CD4-positive, alpha-beta T cell treated with Interferon gamma for 1 hour (primary cell): ENCODE results near the gene CYSRT1.
A peak's percentile ranks its signal among the peaks of the same experiment; 100 is the strongest.

Source experiments
- DNase-seq: peaks from one replicate; pipeline ENCODE4 v3.0.0-alpha.2; 2020

Gene CYSRT1

DNA sequence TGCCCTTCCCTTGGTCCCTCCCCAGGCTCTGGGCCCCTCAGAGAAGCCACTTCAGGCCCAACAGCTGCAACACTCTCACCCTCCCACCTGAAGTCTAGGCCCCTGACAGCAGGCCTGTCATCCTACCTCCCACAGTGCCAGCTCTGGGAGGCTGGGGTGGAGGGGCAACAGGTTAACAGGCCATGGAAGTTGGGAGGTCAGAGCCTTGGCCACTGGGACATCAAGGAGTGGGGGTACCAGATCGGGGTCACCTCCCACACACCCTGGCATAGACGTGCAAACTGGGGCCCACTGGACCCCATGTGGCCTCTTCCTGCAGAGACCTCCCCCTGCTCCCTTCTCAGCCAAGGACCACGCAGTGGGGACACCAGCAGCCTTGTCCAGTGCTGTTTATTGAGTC is 33.7 kb upstream of the CYSRT1 start:
- no peak for DNase-seq

DNA sequence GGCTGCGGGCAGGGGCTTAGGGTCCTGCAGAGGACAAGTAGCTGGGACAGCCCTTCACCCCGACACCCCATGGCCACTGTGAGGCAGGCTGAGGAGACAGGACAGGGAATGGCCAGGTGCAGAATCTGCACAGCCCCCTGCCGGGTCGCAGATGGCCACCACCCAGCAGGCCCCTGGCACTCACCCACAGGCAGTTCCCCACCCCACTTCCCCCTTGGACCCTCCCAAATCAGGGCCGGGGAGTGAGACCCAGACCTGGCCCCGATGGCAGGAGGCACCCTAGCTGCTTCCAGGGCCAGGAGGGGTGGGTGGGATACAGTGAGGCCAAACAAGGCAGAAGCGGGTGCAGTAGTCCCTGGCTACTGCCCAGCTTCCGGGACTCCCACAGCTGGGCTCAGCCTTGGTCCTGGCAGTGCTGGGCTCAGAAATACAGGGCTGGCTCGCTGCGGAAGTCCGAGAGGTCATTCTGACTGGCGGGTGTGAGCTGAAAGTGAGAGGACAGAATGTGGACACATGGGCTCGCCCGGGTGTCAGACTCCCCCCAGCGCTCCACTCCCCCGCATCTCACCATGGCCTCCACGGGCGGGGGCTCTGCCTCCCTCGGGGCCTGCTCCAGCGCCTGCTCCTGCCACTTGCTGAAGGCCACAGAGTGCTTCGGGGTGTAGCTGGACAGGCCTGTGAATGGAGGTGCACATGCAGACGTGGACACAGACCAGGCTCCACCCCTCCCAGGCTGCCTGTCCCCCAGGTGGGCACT is 33.1 kb upstream of the CYSRT1 start:
- no peak for DNase-seq

DNA sequence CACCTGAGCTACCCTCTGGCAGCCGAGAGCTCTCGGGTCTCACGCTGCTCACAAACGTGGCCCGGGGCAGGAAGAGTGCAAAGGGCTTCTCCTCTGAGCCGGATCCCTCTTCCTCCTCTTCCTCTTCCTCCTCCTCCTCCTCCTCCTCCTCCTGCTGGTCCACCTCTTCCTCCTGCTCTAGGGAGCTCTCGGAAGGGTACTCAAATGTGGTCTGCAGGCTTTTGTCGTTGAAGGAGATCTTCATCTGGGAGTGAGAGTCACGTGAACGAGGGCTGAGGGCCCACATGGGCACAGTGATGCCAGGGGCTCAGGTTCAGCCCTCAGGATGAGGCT is 32.6 kb upstream of the CYSRT1 start:
- no peak for DNase-seq

DNA sequence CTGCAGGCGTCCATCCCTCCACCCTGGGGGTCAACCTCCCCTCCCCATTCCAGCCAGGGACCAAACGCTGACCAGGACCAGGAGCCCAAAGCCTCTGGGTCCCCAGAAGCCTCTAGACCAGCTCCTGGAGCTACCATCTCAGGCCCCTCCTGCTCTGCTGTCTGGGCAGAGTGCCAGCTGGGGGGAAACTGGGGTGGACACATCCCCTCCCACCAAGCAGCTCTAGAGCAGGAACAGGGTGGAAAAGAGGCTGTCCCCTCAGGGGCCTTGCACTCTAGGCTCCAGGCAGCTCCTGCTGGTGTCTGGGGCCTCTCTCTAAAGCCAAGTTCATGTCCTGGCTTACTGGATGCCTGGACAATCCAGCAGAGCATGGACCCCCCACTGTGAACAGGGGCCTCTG is 32.1 kb upstream of the CYSRT1 start:
- DNase-seq = no peak

DNA sequence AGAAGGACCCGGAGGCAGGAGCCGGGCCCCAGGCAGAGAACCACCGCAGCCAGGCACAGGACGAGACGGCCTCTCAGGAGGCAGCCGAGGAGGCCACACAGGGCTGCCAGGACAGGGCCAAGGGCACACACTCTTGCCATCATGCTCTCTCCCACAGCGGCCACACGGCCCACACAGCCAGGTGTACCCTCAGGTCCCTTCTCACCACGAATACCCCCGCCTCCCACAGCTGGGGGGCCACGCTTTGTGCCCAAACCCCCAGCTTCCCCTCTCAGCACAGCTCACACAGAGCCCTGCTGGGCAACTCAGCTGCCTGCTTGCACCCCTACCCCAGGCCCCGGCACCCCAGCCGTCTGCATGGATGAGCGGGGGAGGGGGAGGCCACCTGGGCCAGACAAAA is 31.2 kb upstream of the CYSRT1 start:
- DNase-seq = no peak

DNA sequence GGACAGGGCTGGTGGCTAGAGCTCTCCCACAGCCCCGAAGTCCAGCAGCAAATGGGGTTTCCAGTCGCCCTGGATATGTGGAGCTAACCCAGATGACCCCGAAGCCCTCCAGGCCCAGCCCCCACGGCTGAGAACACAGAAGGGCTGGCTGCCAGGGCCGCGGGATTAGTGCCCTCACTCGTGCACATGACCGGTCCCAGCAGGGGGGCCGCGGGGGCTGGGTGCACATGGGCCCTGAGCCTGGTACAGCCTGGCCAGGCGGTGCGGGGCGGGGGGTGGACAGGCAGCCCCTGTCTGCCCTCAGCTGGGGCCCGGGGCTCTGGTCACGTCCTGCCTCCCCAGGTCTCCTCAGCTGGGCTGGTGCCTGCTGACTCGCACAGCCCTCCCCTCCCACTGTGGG is 30.6 kb upstream of the CYSRT1 start:
- no peak for DNase-seq

DNA sequence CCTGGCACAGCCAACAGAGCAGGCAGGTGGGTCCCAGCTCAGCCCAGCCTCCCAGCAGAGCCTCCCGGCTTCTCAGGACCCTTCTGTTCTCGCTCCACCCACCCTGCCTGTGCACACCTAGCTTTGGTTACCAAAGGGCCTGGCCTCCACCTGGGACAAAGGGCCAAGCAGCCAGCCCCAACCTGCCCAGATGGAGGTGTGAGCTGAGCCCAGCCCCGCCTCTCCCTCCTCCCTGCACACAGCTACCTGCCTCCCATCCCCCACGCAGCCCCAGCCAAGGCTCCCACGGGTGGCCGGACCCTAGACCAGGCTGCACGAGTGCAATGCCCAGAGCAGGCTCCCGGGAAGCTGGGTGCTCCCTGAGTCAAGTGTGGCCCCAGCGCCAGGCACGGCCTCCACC is 30.1 kb upstream of the CYSRT1 start:
- no peak for DNase-seq

DNA sequence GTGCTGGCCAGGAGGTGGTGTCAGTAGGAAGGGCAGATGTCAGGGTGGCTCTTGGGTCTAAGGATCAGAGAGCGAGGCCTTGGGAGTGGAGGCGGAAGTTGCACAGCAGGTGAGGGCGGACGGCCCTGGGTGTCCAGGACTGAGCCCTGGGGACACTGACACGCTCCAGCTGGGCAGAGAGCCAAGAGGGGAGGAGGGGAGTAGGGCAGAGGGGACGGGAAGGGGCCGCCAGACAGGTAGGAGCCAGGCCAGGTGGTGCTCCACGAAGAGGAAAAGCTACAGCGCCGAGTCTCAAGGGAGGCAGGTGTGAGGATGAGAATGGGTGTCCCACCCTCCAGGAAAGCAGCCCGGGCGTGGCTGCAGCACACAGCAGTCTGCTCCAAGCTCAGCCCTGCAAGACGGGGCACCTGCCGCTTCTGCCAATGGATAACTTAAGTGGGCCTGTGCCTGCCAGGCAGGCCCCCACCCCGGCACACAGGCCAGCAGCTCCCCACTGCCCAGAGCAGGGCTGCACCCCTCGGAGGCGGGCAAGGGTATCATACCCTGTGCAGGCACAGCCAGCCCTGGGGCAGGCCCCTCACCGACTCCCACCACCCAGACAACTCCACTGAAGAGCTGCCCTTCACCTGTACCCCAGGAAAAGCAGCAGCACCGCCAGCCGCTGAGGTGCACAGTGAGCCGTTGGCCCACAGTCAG is 29.3 kb upstream of the CYSRT1 start:
- no peak for DNase-seq

DNA sequence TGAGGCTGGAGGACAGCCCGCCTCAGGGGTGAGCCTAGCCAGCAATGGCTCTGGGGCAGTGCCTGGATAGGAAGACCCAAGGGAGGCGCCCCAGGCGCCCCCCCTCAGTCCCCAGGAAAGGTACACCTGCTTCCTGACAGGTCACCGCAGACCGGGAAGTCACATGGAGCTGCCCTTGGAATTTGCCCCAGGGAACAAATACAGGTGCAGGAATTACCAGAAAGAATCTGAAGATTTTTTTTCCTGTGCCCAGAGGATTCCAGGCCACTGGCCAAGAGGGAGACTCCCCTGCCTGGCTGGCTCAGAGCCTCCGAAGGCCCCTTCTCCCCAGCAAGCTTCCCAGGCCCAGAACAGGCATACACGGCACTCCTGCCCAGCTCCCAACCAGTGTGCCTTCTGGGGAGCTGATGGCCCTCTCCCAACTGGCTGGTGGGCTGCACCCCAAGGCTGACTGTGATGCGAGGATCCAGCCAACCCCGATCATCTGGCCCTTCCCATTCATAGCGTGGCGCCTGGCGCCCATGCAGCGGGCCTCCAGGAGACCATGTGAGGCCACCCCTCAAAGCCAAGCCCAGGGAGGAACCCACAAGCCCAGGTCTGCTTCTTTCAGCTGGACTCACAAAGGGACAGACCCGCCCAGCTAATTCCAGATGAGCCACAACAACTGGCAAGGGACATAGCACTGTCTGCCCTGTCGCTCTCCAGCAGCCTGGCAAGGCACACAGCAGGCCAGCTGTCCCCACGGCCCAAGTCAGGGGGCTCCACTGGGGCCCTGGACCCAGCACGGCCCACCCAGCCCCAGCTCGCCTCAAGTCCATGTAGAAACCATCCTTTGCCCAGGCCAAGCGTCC is 26.7 kb upstream of the CYSRT1 start:
- no peak for DNase-seq

DNA sequence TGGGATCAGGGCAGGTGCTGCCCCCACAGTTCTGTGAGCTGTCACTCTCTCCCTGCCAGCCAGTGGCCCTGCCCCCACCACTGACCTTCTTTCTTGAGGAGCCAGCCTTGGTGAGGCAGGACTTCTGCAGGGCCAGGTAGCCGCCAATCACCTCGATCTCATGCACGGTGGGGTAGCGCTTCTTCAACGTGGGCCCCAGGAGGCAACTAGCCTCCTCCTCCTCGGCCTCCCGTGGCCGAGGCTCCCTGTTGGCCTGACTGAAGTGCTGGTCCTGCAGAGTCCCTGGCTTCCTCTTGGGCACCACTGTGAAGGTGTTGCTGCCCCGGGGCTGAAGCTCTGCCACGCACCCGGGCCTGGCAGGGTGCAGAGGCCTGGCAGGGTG is 26.1 kb upstream of the CYSRT1 start:
- DNase-seq = no peak

DNA sequence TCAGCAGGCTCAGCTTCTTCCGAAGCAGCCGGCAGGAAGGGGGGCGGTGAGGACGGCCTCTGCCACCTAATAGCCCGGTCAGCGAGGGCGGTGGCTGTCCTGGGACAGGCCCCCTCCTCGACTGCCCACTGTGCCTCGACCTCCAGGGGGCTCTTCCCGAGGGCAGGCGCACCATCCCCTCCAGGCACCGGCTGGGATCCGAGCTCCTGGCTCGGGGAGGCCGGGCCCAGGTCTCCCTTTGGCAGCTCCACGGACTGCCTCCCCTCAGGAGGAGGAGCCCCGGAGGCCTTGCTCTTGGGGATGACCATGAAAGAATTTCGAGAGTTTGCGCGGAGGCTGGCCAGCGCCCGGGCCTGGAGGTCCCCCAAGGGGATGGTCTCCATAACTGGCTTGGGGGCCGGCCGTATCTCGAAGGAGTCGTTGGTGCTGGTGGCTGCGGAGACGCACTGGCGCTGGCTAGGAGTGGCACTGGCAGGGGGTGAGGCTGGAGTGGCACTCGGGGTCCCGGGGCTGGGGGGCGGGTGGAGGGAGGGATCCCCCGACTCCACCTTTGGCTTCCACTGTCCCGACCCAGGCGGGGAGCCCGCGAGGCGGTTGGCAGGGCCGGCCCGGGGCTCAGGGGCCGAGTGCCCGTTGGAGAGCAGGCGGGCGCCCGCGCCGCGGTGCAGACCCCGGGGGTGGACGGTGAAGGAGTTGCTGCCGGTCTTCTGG is 25.4 kb upstream of the CYSRT1 start:
- DNase-seq = no peak

DNA sequence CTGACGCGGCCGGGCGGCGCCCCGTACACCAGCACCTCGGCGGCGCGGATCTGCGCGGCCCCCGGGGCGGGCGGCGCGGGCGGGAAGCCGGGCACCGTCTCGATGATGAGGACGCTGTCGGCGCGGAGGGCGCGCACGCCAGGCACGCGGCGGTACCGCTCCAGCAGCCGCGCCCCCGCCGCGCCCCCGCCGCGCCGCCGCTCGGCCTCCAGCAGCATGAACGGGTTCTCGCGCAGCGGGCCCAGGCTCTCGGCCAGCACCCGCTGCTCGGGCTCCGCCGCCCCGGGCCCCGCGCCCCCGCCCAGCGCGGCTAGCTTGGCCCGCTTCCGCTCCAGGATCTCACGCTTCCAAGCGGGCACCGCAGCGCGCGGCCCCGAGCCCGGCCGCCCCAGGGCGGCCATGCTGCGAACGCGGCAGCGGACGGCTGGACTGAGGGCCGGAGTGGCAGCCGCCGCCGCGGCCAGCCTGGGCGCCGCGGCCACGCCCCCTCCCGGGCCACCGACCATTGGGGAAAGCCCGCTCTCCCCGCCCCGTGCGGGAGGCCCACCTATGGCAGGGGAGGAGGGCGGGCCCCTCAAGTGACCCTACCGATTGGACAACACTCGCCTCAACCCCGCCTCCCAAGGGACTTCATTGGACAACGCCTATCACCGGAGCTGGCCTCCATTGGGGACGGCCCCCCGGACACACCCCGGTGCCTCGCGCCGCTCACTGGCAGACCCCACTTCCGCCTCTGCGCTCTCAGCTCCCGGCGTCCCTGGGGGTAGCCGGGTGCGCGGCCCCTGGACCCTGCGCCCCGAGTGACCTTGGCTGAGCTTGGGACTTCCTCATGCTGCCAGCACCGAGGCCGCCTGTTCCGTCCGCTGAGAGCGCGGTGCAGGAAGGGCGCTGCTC is 24.4 kb upstream of the CYSRT1 start, which contains the start of gene TPRN:
TSS of gene TPRN (minus strand) at position 431 of the 894 bp plus-strand sequence. CDS start at position 401, 30 bp downstream.
- peak; percentile 98 for DNase-seq

DNA sequence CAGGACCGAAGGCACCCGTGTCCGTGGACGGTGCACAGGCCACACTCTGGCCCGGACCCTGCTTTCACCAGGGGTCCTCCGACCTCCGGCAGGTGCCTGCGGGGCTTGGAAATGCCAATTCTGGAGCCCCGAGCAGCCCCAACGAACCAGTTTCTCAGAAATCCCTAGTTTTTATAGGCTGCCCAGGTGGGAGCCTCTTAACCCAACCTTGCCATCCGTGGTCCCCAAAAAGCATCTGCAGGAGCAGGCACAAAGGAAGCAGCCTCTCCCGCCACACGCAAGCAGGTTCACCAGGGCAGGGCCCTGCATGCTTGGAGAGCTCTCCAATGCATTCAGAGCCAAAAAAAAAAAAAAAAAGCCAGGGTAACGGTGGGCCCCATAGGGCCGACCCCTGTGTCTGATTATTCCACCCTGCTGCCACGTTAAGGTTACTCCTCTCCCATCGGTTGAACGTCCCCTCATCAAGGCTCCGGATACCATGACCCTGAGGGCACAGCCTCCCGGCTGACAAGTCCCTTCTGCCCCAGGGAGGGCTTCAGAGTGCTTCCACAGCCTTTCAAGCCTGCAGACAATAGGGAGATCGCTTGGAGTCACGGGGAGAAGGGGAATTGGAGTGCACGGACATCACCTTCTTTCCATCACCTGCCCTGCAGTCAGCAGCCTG is 23.6 kb upstream of the CYSRT1 start:
- no peak for DNase-seq

DNA sequence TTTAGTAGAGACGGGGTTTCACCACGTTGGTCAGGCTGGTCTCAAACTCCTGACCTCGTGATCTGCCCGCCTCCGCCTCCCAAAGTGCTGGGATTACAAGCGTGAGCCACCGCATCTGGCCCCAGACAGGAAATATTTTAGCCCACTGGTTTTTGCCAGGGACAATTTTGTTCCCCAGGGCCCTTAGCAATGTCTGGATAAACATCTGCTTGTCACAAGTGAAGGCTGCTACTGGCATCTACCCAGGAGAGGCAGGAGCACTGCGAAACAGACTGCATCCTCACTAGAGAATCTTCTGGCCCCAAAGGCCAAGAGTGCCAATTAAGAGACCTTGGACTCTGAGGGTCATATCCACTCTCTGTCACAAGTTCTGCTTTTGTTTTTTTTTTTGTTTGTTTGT is 22.0 kb upstream of the CYSRT1 start:
- no peak for DNase-seq

DNA sequence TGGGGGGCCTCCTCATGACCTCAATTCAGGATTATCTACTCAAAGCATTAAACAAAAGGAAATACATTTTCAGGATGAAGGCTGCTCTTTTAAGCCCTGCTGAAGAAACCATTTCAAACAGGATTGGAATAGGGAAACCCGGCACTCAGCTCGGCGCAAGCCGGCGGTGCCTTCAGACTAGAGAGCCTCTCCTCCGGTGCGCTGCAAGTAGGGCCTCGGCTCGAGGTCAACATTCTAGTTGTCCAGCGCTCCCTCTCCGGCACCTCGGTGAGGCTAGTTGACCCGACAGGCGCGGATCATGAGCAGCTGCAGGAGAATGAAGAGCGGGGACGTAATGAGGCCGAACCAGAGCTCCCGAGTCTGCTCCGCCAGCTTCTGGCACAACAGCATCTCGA is 20.2 kb upstream of the CYSRT1 start:
- no peak for DNase-seq

DNA sequence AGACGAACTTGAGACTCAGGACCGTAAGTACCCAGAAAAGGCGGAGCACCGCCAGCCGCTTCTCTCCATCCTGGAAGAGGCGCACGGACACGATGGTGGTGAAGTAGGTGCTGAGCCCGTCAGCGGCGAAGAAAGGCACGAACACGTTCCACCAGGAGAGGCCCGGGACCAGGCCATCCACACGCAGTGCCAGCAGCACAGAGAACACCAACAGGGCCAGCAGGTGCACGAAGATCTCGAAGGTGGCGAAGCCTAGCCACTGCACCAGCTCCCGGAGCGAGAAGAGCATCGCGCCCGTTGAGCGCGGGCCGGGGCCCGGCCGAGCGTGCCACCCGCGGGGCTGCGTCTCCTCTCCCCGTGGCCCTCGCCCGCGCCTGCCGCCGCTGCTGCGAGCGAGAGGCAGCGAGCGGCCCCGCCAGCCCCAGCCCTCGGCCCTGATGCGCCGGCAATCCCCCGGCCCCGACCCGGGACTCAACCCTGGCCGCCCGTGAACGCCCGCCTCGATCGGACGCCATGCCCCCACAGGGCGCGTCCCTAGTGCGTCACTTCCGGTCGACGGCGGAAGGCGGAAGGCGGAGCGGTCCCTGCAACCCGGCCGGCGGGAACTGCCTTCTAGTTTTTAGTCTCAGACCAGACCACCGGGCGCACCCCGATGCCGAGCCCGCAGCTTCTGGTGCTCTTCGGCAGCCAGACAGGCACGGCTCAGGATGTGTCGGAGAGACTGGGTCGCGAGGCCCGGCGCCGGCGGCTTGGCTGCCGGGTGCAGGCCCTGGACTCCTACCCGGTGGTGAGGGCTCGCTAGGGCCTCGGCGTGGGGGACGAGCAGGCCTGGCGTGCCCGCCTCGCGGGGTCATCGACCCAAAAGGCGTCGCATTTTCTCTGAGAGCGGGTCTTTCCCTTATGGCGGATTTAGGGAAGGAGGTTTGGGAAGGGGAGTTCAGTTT is 19.6 kb upstream of the CYSRT1 start, which contains the start of the genes NDOR1 and TMEM203:
TSS of gene NDOR1 (plus strand) at position 575 of the 944 bp plus-strand sequence. CDS start at position 653, 78 bp downstream.
TSS of gene TMEM203 (minus strand) at position 523 of the 944 bp plus-strand sequence. CDS start at position 289, 234 bp downstream.
- peak; percentile 87 for DNase-seq

DNA sequence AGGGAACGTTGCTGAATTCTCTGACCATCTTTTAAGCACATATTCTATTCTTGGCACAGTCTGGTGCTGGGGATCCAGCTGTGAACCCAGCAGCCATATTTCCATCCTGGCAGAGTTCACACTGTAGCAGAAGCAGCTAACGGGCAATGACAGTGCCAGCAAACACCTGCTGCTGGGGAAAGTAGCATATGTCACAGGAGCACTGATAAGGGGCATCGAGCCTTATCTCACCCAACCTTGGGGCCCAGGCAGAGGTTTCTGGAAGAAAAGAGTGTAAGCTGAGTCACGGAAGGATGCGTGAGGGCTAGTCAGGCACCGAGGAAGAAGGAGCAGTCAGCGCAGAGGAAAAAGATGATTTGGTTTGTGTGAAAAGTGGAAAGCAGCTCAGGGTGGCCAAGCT is 18.4 kb upstream of the CYSRT1 start:
- no peak for DNase-seq

DNA sequence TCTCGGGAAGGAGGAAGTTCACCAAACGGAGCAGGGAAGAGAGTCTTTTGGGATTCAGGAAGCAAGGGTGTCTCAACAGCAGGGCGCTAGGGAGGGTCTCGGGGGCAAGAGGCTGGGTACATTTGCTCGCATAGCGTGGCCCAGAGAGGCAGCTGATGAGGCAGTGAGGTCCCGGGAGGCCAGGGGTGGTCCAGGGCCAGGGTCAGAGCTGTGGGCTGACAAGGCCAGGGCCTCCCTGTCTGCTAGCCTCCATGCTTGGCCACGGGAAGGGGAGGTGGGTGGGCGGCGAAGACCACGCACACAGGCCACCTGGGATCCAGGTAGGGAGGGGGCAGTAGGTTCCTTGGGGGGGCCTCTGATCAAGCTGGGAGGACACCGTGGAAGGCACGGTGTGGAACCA is 13.4 kb upstream of the CYSRT1 start:
- no peak for DNase-seq

DNA sequence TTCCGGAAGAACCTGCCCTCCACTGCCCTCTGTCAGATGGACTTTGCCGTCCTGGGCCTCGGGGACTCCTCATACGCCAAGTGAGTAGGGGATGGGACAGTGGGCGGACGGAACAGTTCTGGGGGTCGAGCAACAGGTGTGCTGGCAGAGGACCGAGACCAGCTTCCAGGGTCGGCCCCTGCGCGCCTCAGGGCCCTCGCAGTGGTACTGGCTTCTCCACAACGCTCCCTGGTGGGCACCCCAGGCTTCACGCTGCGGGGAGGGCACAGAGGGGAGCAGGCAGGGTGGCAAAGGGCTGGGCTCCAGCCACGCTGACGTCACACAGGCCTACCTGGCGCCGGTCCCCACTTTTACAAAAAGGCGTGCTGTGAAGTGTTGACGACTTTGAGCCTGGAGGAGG is 12.5 kb upstream of the CYSRT1 start:
- no peak for DNase-seq
